Upper lobe of left lung (tissue), 6 donors: ENCODE results near the gene MIAT. TPM values are rescaled to one million over a fixed set of nuclear protein-coding genes. Genes with fewer than 3 reads are reported as not detected.
A peak's percentile ranks its signal among the peaks of the same experiment; 100 is the strongest.

Source experiments
- ATAC-seq, 2 donors: fragments of 200-7000 bp; cut with Tn5 transposase; one replicate each; pipeline ENCODE4 v1.9.1; 2022; ENCODE audit warnings: mild to moderate bottlenecking in 2 of 2, moderate library complexity in 2 of 2; ENCODE audit not compliant: low FRiP score in 2 of 2
- DNase-seq, 2 donors: peaks; one replicate each; pipeline ENCODE4 v3.0.0-alpha.2; 2019 to 2020
- H3K27ac ChIP-seq, 4 donors: fragments of 200-600 bp; sonication (generic); one replicate each; pipeline ENCODE4 v1.5.1; 2016 to 2019
- H3K27me3 ChIP-seq, 4 donors: fragments of 200-600 bp; sonication (generic); one replicate each; pipeline ENCODE4 v1.5.1; 2017 to 2019
- H3K36me3 ChIP-seq, 4 donors: fragments of 200-600 bp; sonication (generic); one replicate each; pipeline ENCODE4 v1.5.1; 2016 to 2019
- H3K4me1 ChIP-seq, 4 donors: fragments of 200-600 bp; sonication (generic); one replicate each; pipeline ENCODE4 v1.5.1; 2018 to 2019
- H3K4me3 ChIP-seq, 4 donors: fragments of 200-600 bp; sonication (generic); one replicate each; pipeline ENCODE4 v1.5.1; 2017 to 2019; ENCODE audit warnings: mild to moderate bottlenecking in 2 of 4, moderate library complexity in 1 of 4
- H3K9me3 ChIP-seq, 4 donors: fragments of 200-600 bp; sonication (generic); one replicate each; pipeline ENCODE4 v1.5.1; 2018 to 2019
- EP300 ChIP-seq, 4 donors: sonication (generic); formaldehyde crosslinking; IDR thresholded peaks; one replicate each; pipeline ENCODE4 v1.5.1; 2017; ENCODE audit warnings: antibody characterized with exemption in 4 of 4, control low read depth in 2 of 4
- POLR2A ChIP-seq, 4 donors: fragments of 450-650 bp; IDR thresholded peaks; one replicate each; pipeline ENCODE4 v1.5.1; 2016 to 2017; ENCODE audit warnings: antibody characterized with exemption in 4 of 4, mild to moderate bottlenecking in 2 of 4
- POLR2AphosphoS5 ChIP-seq, 2 donors: sonication (generic); formaldehyde crosslinking; IDR thresholded peaks; one replicate each; pipeline ENCODE4 v1.5.1; 2017; ENCODE audit warnings: antibody characterized with exemption in 2 of 2
- WGBS, 2 donors: methylation state at CpG; one replicate each; pipeline ENCODE4 v1.1.5; 2017 to 2018; 5-methylcytosine and 5-hydroxymethylcytosine counted together
- total RNA-seq, 6 donors: library from RNA; depleted of rRNA in 4 of 6; stranded (reverse); fragments of >200 nt in 4 of 6; gene quantifications; one replicate each; pipeline versions ENCODE4 v1.1.0 to v1.2.1, GENCODE V29; 2016 to 2021
- TF ChIP-seq, protein P1 (sequence below), 6 experiments: fragments of 450-650 bp in 4 of 6; fragments of 200-600 bp in 2 of 6; sonication (generic) in 2 of 6; IDR thresholded peaks; one replicate each; pipeline ENCODE4 v1.5.1; 2016 to 2019; ENCODE audit warnings: antibody characterized with exemption in 6 of 6
- donor health status: DM: no; HTN: no; CAD: no; lungs with moderate emphysema.
- donor health status: DM: no; HTN: yes; CAD: no; lungs with severe emphysema.

The MIAT gene
- total RNA-seq, 6 donors from 2014 or later, result 3.0 to 24.1 (median 6.1) TPM

DNA sequence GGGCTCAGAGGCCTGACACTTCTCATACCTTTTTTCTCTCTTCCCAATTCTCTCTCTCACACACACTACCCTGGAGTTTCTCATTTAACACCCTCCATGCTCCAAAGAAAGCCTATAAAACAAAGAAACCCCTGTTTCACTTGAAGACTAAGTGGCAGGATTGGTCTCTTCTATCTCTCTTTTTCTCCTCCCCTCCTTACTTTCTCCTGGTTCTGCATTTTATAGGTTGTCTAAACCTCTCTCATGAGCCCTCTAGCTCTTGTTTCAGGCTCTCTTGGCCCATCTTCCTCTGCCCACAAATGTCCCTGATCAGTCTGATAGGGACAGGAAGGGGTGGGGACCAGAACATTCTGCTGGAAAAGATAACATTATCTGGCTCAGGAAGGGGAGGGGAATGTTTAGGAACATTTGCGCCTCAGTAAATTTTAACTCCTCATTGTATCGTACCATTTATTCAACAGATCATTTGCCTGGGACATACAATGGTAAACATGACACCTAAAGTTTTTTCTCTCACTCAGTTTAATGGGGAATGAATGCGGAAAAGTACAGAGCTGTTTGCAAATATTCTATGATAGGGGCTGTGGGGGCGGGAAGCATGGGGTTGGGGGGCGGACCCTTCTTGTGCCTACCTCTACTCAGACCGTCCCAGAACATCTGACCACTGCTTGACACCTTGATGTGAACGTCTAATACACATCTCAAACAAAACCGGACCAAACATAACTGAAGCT lies 24.8 kb upstream of the MIAT start:
- H3K9me3 ChIP-seq, result no peaks in the 10 kb centered on the region
- DNase-seq (no peak), ATAC-seq (no peak)
- H3K4me1 ChIP-seq, result peaks cover 0 to 6% (median 1%) of the 10 kb centered on the region in 4 donors
- H3K4me3 ChIP-seq, result no peak overlapping the region
- H3K27me3 ChIP-seq, result no peaks in the 10 kb centered on the region
- H3K27ac ChIP-seq, result peak overlapping the region; percentile 52 to 85 (median 75)
- 29 to 35% methylated on average over 8 of the region's 8 CpGs for WGBS, 2 donors
- no peaks in the 10 kb centered on the region for H3K36me3 ChIP-seq
- TF ChIP-seq POLR2A (IDR thresholded peaks at IDR 0.05) (no peak), POLR2AphosphoS5 (IDR thresholded peaks at IDR 0.05) (peak; percentile 83 to 85), EP300 (IDR thresholded peaks at IDR 0.05) (peak; percentile 12 to 98 (median 87))

DNA sequence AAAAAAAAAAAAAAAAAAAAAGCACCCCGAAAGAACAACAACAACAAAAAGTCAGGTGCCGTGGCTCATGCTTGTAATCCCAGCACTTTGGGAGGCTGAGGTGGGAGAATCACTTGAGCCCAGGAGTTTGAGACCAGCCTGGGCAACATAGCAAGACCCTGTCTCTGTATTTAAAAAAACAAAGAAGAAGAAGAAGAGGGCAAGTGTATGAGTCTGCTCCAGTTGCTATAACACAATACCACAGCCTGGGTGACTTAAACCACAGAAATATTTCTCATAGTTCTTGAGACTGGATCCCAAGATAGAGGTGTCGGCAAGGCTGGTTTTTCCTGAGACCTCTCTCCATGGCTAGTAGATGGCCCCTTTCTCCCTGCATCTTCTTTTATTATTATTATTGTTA lies 23.2 kb upstream of the MIAT start:
- peak overlapping the region in 2 of 4 donors; percentile 73 to 79 for H3K27ac ChIP-seq
- DNase-seq, result no peak

DNA sequence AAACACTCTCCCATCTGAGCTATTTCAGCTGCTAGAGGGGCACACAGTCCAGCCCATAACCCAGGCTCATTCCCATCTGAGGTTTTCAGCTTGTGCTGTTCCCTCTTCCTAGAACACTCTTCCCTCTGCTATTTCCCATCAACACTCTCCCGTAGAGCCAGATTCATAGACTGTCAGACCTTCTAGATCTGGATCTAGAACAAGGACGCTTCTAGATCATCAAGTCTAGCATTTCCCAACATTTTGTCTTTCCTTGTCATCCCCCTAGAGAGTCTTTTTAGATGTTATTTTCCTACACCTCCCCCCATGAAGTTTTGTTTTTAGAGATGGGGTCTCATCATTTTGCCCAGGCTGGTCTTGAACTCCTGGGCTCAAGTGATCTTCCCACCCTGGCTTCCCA lies 22.3 kb upstream of the MIAT start:
- DNase-seq (no peak), ATAC-seq (no peak)
- Histone ChIP-seq H3K27ac (no peak overlapping the region), H3K4me1 (peaks cover 0 to 4% (median 1%) of the 10 kb centered on the region in 4 donors), H3K9me3 (no peaks in the 10 kb centered on the region), H3K36me3 (no peaks in the 10 kb centered on the region), H3K27me3 (no peaks in the 10 kb centered on the region), H3K4me3 (no peak overlapping the region)
- WGBS, 2 donors, result 84% methylated on average over 2 of the region's 2 CpGs
- TF ChIP-seq, protein P1, sequence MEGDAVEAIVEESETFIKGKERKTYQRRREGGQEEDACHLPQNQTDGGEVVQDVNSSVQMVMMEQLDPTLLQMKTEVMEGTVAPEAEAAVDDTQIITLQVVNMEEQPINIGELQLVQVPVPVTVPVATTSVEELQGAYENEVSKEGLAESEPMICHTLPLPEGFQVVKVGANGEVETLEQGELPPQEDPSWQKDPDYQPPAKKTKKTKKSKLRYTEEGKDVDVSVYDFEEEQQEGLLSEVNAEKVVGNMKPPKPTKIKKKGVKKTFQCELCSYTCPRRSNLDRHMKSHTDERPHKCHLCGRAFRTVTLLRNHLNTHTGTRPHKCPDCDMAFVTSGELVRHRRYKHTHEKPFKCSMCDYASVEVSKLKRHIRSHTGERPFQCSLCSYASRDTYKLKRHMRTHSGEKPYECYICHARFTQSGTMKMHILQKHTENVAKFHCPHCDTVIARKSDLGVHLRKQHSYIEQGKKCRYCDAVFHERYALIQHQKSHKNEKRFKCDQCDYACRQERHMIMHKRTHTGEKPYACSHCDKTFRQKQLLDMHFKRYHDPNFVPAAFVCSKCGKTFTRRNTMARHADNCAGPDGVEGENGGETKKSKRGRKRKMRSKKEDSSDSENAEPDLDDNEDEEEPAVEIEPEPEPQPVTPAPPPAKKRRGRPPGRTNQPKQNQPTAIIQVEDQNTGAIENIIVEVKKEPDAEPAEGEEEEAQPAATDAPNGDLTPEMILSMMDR (IDR thresholded peaks at IDR 0.05), result no peak
- TF ChIP-seq EP300 (IDR thresholded peaks at IDR 0.05) (no peak), POLR2AphosphoS5 (IDR thresholded peaks at IDR 0.05) (no peak), POLR2A (IDR thresholded peaks at IDR 0.05) (no peak)

More for the DNA sequence above, 23.2 kb upstream of the MIAT start:
- no peak for ATAC-seq
- no peaks in the 10 kb centered on the region for H3K9me3 ChIP-seq
- no peaks in the 10 kb centered on the region for H3K36me3 ChIP-seq
- H3K4me3 ChIP-seq, result no peak overlapping the region
- WGBS, 2 donors, result 92 to 98% methylated on average over 3 of the region's 3 CpGs
- TF ChIP-seq EP300 (IDR thresholded peaks at IDR 0.05), result no peak
- TF ChIP-seq POLR2A (IDR thresholded peaks at IDR 0.05), result no peak
- TF ChIP-seq, protein P1 (IDR thresholded peaks at IDR 0.05), result no peak
- no peak for TF ChIP-seq POLR2AphosphoS5 (IDR thresholded peaks at IDR 0.05)
- H3K27me3 ChIP-seq, result no peaks in the 10 kb centered on the region
- peaks cover 0 to 4% (median 1%) of the 10 kb centered on the region in 4 donors for H3K4me1 ChIP-seq

DNA sequence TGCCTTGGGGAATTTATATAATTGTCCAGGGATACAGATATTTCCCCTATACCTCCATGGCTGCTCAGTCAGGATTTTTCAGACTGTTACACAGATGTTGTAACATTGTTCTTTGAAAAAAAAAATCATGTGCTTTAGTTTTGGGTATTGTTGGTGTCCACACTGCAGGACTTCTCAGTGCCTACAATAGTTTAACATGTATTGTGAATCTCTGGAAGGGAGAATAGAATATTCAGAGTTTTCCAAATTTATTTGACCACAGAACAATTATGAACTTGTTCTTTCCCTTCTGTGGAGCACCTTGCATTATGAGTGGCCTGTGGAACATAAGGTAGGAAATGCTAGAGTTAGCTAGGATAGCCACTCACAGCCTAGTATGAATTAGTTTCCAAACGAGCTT lies 21.1 kb upstream of the MIAT start:
- Histone ChIP-seq H3K4me1 (peaks cover 0 to 12% (median under 1%) of the 10 kb centered on the region in 4 donors), H3K36me3 (no peaks in the 10 kb centered on the region), H3K27ac (no peak overlapping the region), H3K4me3 (no peak overlapping the region), H3K9me3 (no peaks in the 10 kb centered on the region), H3K27me3 (no peaks in the 10 kb centered on the region)
- no peak for DNase-seq
- ATAC-seq, result no peak
- 37 to 74% methylated on average over 1 of the region's 1 CpG for WGBS, 2 donors
- TF ChIP-seq EP300 (IDR thresholded peaks at IDR 0.05), result no peak

DNA sequence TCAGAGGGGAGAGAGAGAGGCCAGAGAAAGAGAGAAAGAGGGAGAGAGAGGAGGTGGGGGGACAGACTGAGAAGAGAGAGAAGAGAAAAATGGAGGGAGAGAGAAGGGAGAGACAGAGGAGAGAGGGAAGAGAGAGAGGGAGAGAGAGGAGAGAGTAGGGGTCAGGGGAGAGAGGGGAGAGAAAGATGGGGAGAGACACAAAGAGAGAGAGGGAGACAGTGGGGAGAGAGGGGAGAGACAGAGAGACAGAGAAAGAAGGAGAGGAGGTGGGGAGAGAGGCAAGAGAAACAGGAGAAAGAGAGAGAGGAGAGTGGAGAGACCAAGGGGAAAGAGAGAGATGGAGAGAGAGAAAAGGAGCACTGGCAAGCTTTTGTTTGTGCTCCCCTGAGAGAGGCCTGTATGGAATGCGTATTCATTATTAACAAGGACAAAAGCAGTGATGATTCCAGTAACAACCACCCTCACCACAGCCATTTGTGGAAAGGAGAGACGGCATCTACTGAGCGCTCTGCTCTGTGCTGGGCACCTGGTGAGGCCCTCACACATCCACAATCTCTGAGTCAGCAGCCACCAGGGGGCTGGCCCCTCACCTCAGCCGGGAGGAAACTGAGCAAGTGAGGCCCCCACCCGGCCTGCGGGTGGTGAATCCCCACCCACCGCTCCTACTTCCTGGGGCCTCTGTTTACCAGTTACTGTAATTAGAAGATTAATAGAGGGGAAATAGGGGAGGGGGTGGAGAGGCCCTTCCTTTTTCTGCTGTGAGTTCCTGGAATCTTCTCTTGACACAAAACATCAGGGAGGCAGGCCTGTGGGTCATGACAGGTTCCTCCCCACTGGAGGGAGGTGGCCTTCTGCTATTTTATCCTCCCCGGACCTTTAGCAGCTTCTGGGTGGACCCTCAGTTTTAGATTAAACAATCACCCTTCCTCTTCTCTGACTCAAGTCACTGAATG lies 14.6 kb upstream of the MIAT start:
- ATAC-seq (no peak), DNase-seq (peak; percentile 58 to 61)
- Histone ChIP-seq H3K27ac (peak overlapping the region; percentile 67 to 85 (median 78)), H3K27me3 (no peaks in the 10 kb centered on the region), H3K9me3 (no peaks in the 10 kb centered on the region), H3K4me3 (no peak overlapping the region), H3K4me1 (peaks cover 9 to 33% (median 30%) of the 10 kb centered on the region in 4 donors), H3K36me3 (no peaks in the 10 kb centered on the region)
- WGBS, 2 donors, result 21 to 26% methylated on average over 3 to 8 of the region's 8 CpGs
- TF ChIP-seq, protein P1 (IDR thresholded peaks at IDR 0.05), result peak in 3 of 6 experiments; percentile 29 to 32 (median 29)
- no peak for TF ChIP-seq POLR2A (IDR thresholded peaks at IDR 0.05)
- TF ChIP-seq EP300 (IDR thresholded peaks at IDR 0.05), result peak in 3 of 4 donors; percentile 14 to 78 (median 69)
- TF ChIP-seq POLR2AphosphoS5 (IDR thresholded peaks at IDR 0.05), result peak in 1 of 2 donors; percentile 71
